H1 (cell line): ENCODE measurements around the gene CDR2. TPM values are rescaled to one million over a fixed set of nuclear protein-coding genes. Genes with fewer than 3 reads are reported as not detected.

ENCODE experiments used
- CTCF ChIA-PET: fragments of 300-600 bp; sonication (Branson Sonifier 250); formaldehyde crosslinking; loops from one replicate; lab custom pipeline; 2021; ENCODE audit not compliant: partially characterized antibody; lab: Charles Lee
- POLR2A ChIA-PET: fragments of 300-600 bp; sonication (Branson Sonifier 250); formaldehyde crosslinking; loops from one replicate; lab custom pipeline; 2021; ENCODE audit warnings: inconsistent platforms; ENCODE audit not compliant: partially characterized antibody; lab: Charles Lee
- DNase-seq, 2 experiments: peaks; one replicate each; pipeline versions ENCODE4 v3.0.0 to v3.0.0-alpha.2; 2010 to 2022; ENCODE audit warnings: low spot score in 2 of 2, low read depth in 1 of 2, mixed read lengths in 1 of 2
- FAIRE-seq: peaks from 2 replicates; lab custom pipeline; 2011; peaks lifted over from hg19 to GRCh38; lab: Jason Lieb, UNC
- H2AFZ ChIP-seq: 2 replicates; pipeline ENCODE4 v1.8.1; 2012; ENCODE audit warnings: low read length, inconsistent platforms
- H2AK5ac ChIP-seq: 2 replicates; pipeline ENCODE4 v1.6.1; 2013; ENCODE audit warnings: low read depth, low read length
- H2BK120ac ChIP-seq: replicated peaks from 2 replicates; pipeline ENCODE3; 2013; ENCODE audit warnings: low read depth, low read length, inconsistent platforms
- H2BK12ac ChIP-seq: 2 replicates; pipeline ENCODE4 v1.6.1; 2013; ENCODE audit warnings: low read depth, low read length
- H2BK15ac ChIP-seq: 2 replicates; pipeline ENCODE4 v1.6.1; 2013; ENCODE audit warnings: low read length
- H2BK20ac ChIP-seq: 2 replicates; pipeline ENCODE4 v1.6.1; 2013; ENCODE audit warnings: low read length
- H2BK5ac ChIP-seq: 2 replicates; pipeline ENCODE4 v1.6.1; 2013; ENCODE audit warnings: low read depth, low read length
- H3K14ac ChIP-seq: 2 replicates; pipeline ENCODE4 v1.6.1; 2013; ENCODE audit warnings: inconsistent platforms; ENCODE audit not compliant: insufficient read length
- H3K18ac ChIP-seq: 2 replicates; pipeline ENCODE4 v1.6.1; 2013; ENCODE audit warnings: low read length; ENCODE audit errors: extremely low read depth
- H3K23ac ChIP-seq: 2 replicates; pipeline ENCODE4 v1.6.1; 2013; ENCODE audit warnings: inconsistent platforms; ENCODE audit not compliant: insufficient read length
- H3K23me2 ChIP-seq: 2 replicates; pipeline ENCODE4 v1.6.1; 2013; ENCODE audit warnings: low read depth, low read length
- H3K27ac ChIP-seq: 2 replicates; pipeline ENCODE4 v1.6.1; 2011; ENCODE audit warnings: low read depth, low read length, inconsistent platforms
- H3K27me3 ChIP-seq, 4 experiments: replicated peaks in 1 of 4; 1 replicate in 1 of 4; 2 replicates in 3 of 4; pipeline versions ENCODE4 v1.6.1 to v1.8.1; 2011 to 2013; ENCODE audit warnings: low read length in 3 of 4, mild to moderate bottlenecking in 3 of 4, inconsistent platforms in 2 of 4, mixed read lengths in 2 of 4, moderate library complexity in 1 of 4; ENCODE audit not compliant: control insufficient read depth in 3 of 4, insufficient read depth in 3 of 4; ENCODE audit errors: extremely low read depth in 1 of 4
- H3K36me3 ChIP-seq, 4 experiments: 2 replicates each; pipeline versions ENCODE4 v1.6.1 to v1.8.1; 2011 to 2013; ENCODE audit warnings: mild to moderate bottlenecking in 4 of 4, low read length in 3 of 4, moderate library complexity in 2 of 4, control low read depth in 1 of 4, inconsistent platforms in 1 of 4; ENCODE audit not compliant: insufficient read depth in 4 of 4, control insufficient read depth in 2 of 4
- H3K4ac ChIP-seq: replicated peaks from 2 replicates; pipeline ENCODE3; 2013; ENCODE audit warnings: low read length, low read depth, mixed read lengths, inconsistent platforms; ENCODE audit not compliant: insufficient read length
- H3K4me1 ChIP-seq, 4 experiments: replicated peaks in 1 of 4; 1 replicate in 1 of 4; 2 replicates in 3 of 4; pipeline versions ENCODE4 v1.6.1 to v1.8.1; 2011 to 2013; ENCODE audit warnings: low read length in 3 of 4, inconsistent platforms in 2 of 4, mixed read lengths in 1 of 4; ENCODE audit not compliant: insufficient read depth in 4 of 4, control insufficient read depth in 3 of 4
- H3K4me2 ChIP-seq, 2 experiments: 2 replicates each; pipeline versions ENCODE4 v1.6.1 to v1.8.1; 2011 to 2013; ENCODE audit warnings: low read depth in 2 of 2, low read length in 2 of 2, control low read depth in 1 of 2, inconsistent platforms in 1 of 2, mild to moderate bottlenecking in 1 of 2; ENCODE audit not compliant: insufficient read depth in 1 of 2
- H3K4me3 ChIP-seq, 4 experiments: fragments of 200-600, 300-600 bp in 1 of 4; sonication (generic), shearing (Covaris generic), sonication (Bioruptor Twin) in 1 of 4; 2 replicates each; pipeline versions ENCODE4 v1.5.1 to v1.8.1; 2011 to 2016; ENCODE audit warnings: low read length in 4 of 4, low read depth in 3 of 4, control low read depth in 2 of 4, inconsistent platforms in 2 of 4, mild to moderate bottlenecking in 2 of 4, mixed read lengths in 1 of 4, moderate library complexity in 1 of 4; ENCODE audit not compliant: insufficient read depth in 2 of 4; ENCODE audit errors: extremely low read depth in 1 of 4
- H3K56ac ChIP-seq: replicated peaks from 2 replicates; pipeline ENCODE3; 2013; ENCODE audit warnings: low read depth, mild to moderate bottlenecking, mixed read lengths, low read length, inconsistent platforms; ENCODE audit not compliant: insufficient read length
- H3K79me1 ChIP-seq: 2 replicates; pipeline ENCODE4 v1.6.1; 2013; ENCODE audit warnings: low read depth, low read length, control low read depth
- H3K79me2 ChIP-seq, 2 experiments: 2 replicates each; pipeline versions ENCODE4 v1.6.1 to v1.8.1; 2012 to 2013; ENCODE audit warnings: low read length in 2 of 2, mild to moderate bottlenecking in 2 of 2, inconsistent platforms in 1 of 2; ENCODE audit not compliant: insufficient read depth in 2 of 2, control insufficient read depth in 1 of 2
- H3K9ac ChIP-seq, 4 experiments: replicated peaks in 1 of 4; 1 replicate in 1 of 4; 2 replicates in 3 of 4; pipeline versions ENCODE4 v1.6.1 to v1.8.1; 2011 to 2013; ENCODE audit warnings: low read depth in 3 of 4, low read length in 3 of 4, control low read depth in 2 of 4, mild to moderate bottlenecking in 2 of 4, moderate library complexity in 2 of 4, inconsistent platforms in 1 of 4; ENCODE audit errors: extremely low read depth in 1 of 4
- H3K9me3 ChIP-seq, 2 experiments: 2 replicates each; pipeline versions ENCODE4 v1.6.1 to v1.8.1; 2012 to 2013; ENCODE audit warnings: mild to moderate bottlenecking in 2 of 2, moderate library complexity in 2 of 2, control low read depth in 1 of 2, inconsistent platforms in 1 of 2, low read depth in 1 of 2, low read length in 1 of 2, mixed read lengths in 1 of 2; ENCODE audit not compliant: insufficient read depth in 2 of 2
- H4K20me1 ChIP-seq, 2 experiments: replicated peaks in 1 of 2; 2 replicates each; pipeline versions ENCODE3 to v1.8.1; 2011 to 2013; ENCODE audit warnings: inconsistent platforms in 2 of 2, low read length in 2 of 2, mild to moderate bottlenecking in 1 of 2; ENCODE audit not compliant: insufficient read depth in 2 of 2, control insufficient read depth in 1 of 2
- H4K5ac ChIP-seq: 2 replicates; pipeline ENCODE4 v1.6.1; 2013; ENCODE audit warnings: low read length, low read depth, mixed read lengths, inconsistent platforms; ENCODE audit not compliant: insufficient read length
- H4K8ac ChIP-seq: 2 replicates; pipeline ENCODE4 v1.8.0; 2013; ENCODE audit warnings: mild to moderate bottlenecking, moderate library complexity, low read length, inconsistent platforms; ENCODE audit not compliant: insufficient read depth; ENCODE audit errors: extremely low read depth
- H4K91ac ChIP-seq: replicated peaks from 2 replicates; pipeline ENCODE3; 2013; ENCODE audit warnings: low read length, mixed read lengths, inconsistent platforms; ENCODE audit not compliant: insufficient read length
- HDAC6 ChIP-seq: IDR thresholded peaks from one replicate; pipeline ENCODE4 v1.7.1; 2012; ENCODE audit warnings: low read depth, mild to moderate bottlenecking, inconsistent platforms, low read length, moderate library complexity
- YY1 ChIP-seq: IDR thresholded peaks from 2 replicates; pipeline ENCODE4 v1.6.1; 2011; ENCODE audit warnings: low read depth, mild to moderate bottlenecking, low read length
- WGBS, 2 experiments: shearing (Covaris generic) in 1 of 2; methylation state at CpG; one replicate each; pipeline versions ENCODE4 v1.1.6 to v1.1.7; 2013 to 2015; ENCODE audit warnings: low lambda C conversion rate in 2 of 2, mixed read lengths in 2 of 2, inconsistent platforms in 1 of 2, low coverage in 1 of 2, missing lambda C conversion rate in 1 of 2; ENCODE audit not compliant: insufficient replicate concordance in 2 of 2, insufficient coverage in 1 of 2, insufficient read length in 1 of 2; ENCODE audit errors: extremely low coverage in 1 of 2, missing lambda C conversion rate in 1 of 2; 5-methylcytosine and 5-hydroxymethylcytosine counted together
- polyA plus RNA-seq, 7 experiments: library from polyadenylated mRNA; depleted of rRNA in 3 of 7; stranded (reverse) in 5 of 7; unstranded in 2 of 7; fragments of >200 nt in 5 of 7; fragments of 200-250 nt in 2 of 7; gene quantifications; 1 replicate in 5 of 7; 2 replicates in 1 of 7; 4 replicates in 1 of 7; pipeline versions ENCODE4 v1.2.1 to v1.2.3, GENCODE V29; 2011 to 2013; ENCODE audit warnings: missing spikeins in 2 of 7, mixed read lengths in 2 of 7
- total RNA-seq: library from RNA; stranded (reverse); fragmentation: NEBNext Ultra II Directional; extraction: Animal tissue kit (Norgen Biotek cat#: 25700); gene quantifications from 2 replicates; pipeline ENCODE4 v1.2.1, GENCODE V29; 2021

Gene CDR2
- total and polyA plus RNA-seq, 2 of the 8 experiments (the other 6 are each of a cell fraction or from before 2014, with no cell fraction given), result 16.3 to 34.9 TPM

DNA sequence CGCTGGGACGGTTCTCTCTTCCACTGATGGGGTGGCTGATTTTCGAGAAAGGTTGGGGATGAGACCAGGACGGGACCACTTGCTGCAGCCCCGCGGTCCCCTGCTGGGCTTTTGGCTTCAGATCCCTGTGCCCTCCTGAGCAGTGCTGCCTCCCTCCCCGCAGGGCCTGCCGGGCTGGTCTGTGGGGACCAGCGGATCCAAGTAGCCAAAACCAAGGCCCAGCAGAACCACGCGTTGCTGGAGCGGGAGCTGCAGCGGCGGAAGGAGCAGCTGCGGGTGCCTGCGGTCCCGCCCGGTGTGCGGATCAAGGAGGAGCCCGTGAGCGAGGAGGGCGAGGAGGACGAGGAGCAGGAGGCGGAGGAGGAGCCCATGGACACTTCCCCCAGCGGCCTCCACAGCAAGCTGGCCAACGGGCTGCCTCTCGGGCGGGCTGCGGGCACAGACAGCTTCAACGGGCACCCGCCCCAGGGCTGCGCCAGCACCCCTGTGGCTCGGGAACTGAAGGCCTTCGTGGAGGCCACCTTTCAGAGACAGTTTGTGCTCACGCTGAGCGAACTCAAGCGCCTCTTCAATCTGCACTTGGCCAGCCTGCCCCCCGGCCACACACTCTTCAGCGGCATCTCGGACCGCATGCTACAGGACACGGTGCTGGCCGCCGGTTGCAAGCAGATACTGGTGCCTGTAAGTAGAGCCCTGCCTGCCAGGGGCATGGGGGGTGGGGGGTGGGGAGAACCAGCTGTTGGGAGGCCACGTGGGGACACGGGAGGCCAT, 48.6 kb downstream of the CDR2 start:
- CTCF ChIA-PET, result interaction anchor here (1.3 to 1.7 kb wide), 2 partner anchors 9 to 11 kb away, joined by 4 to 6 read pairs; no protein-coding TSS in a partner anchor
- DNase-seq (no peak), FAIRE-seq (no peak)
- POLR2A ChIA-PET, result interaction anchor here (0.6 to 1.1 kb wide), 3 partner anchors 8 to 28 kb away, joined by 3 read pairs; no protein-coding TSS in a partner anchor
- WGBS, 2 experiments, result 94% methylated on average over 37 of the region's 46 CpGs; no CpG with 5 or more reads in 1 of the 2 experiments
- Histone ChIP-seq H3K14ac (no peak overlapping the region), H2BK12ac (no peak overlapping the region), H3K4me2 (no peak overlapping the region), H3K4me3 (no peak overlapping the region), H3K27ac (no peak overlapping the region), H4K91ac (no peak overlapping the region), H3K79me2 (peaks cover 0 to 13% of the 10 kb centered on the region in 2 experiments; a peak in 1 of 4 replicates), H3K36me3 (peaks cover 7 to 53% (median 45%) of the 10 kb centered on the region in 4 experiments), H2BK20ac (no peak overlapping the region), H3K79me1 (peaks cover 7% of the 10 kb centered on the region; the same call in 1 of the 2 replicates), H3K23ac (no peak overlapping the region), H2AFZ (no peak overlapping the region), H3K56ac (no peak overlapping the region), H3K4ac (no peak overlapping the region), H4K8ac (no peak overlapping the region), H3K18ac (no peak overlapping the region), H4K5ac (no peak overlapping the region), H2BK120ac (no peak overlapping the region), H2BK15ac (no peak overlapping the region), H3K23me2 (no peaks in the 10 kb centered on the region), H3K27me3 (no peaks in the 10 kb centered on the region), H3K9ac (no peak overlapping the region), H2AK5ac (no peak overlapping the region), H3K9me3 (no peaks in the 10 kb centered on the region), H4K20me1 (peaks cover 7 to 12% of the 10 kb centered on the region in 2 experiments), H3K4me1 (peaks cover 0 to 3% (median under 1%) of the 10 kb centered on the region in 4 experiments; a peak in 2 of 7 replicates), H2BK5ac (no peak overlapping the region)
- TF ChIP-seq YY1, result no peak
- no peak for TF ChIP-seq HDAC6
